H9 (cell line): ENCODE results near the gene CCDC149. TPM values are rescaled to one million over a fixed set of nuclear protein-coding genes. Genes with fewer than 3 reads are reported as not detected.

Experiments used
- DNase-seq: peaks from one replicate; pipeline ENCODE4 v3.0.0-alpha.2; 2017
- H2AFZ ChIP-seq: one replicate; pipeline ENCODE4 v1.6.1; 2013; ENCODE audit warnings: mild to moderate bottlenecking, low read length, control low read depth, moderate library complexity
- H2AK5ac ChIP-seq: 2 replicates; pipeline ENCODE4 v1.6.1; 2013; ENCODE audit warnings: low read length, control low read depth, mixed read lengths; ENCODE audit not compliant: insufficient read length
- H2BK120ac ChIP-seq: one replicate; pipeline ENCODE4 v1.6.1; 2013; ENCODE audit warnings: low read depth, mild to moderate bottlenecking, low read length, control low read depth, inconsistent platforms; ENCODE audit not compliant: poor library complexity, severe bottlenecking
- H2BK12ac ChIP-seq: 2 replicates; pipeline ENCODE4 v1.6.1; 2013; ENCODE audit warnings: low read length, control low read depth, mixed read lengths, low read depth; ENCODE audit not compliant: insufficient read length
- H2BK15ac ChIP-seq: 2 replicates; pipeline ENCODE4 v1.6.1; 2013; ENCODE audit warnings: low read depth, low read length, control low read depth
- H2BK20ac ChIP-seq: one replicate; pipeline ENCODE4 v1.6.1; 2013; ENCODE audit warnings: low read depth, mild to moderate bottlenecking, low read length, control low read depth, inconsistent platforms; ENCODE audit not compliant: poor library complexity, severe bottlenecking
- H2BK5ac ChIP-seq: 2 replicates; pipeline ENCODE4 v1.6.1; 2013; ENCODE audit warnings: low read length, control low read depth, mixed read lengths; ENCODE audit not compliant: insufficient read length
- H3K14ac ChIP-seq: 2 replicates; pipeline ENCODE4 v1.6.1; 2013; ENCODE audit warnings: low read length, control low read depth; ENCODE audit not compliant: insufficient read depth
- H3K18ac ChIP-seq: 2 replicates; pipeline ENCODE4 v1.6.1; 2013; ENCODE audit warnings: low read depth, mild to moderate bottlenecking, mixed read lengths, low read length, control low read depth; ENCODE audit not compliant: insufficient read length
- H3K23ac ChIP-seq: 2 replicates; pipeline ENCODE4 v1.6.1; 2013; ENCODE audit warnings: low read length, control low read depth, mixed read lengths, low read depth; ENCODE audit not compliant: insufficient read length
- H3K23me2 ChIP-seq: 2 replicates; pipeline ENCODE4 v1.6.1; 2013; ENCODE audit warnings: low read depth, mild to moderate bottlenecking, mixed read lengths, low read length, control low read depth; ENCODE audit not compliant: insufficient read length, poor library complexity, severe bottlenecking
- H3K27ac ChIP-seq: 2 replicates; pipeline ENCODE4 v1.5.1; 2013; ENCODE audit warnings: low read length, control low read depth, mixed read lengths, low read depth; ENCODE audit not compliant: insufficient read length
- H3K27me3 ChIP-seq: 2 replicates; pipeline ENCODE4 v1.6.1; 2013; ENCODE audit warnings: low read length, control low read depth, inconsistent platforms; ENCODE audit not compliant: insufficient read depth
- H3K4ac ChIP-seq: 2 replicates; pipeline ENCODE4 v1.6.1; 2013; ENCODE audit warnings: low read depth, mild to moderate bottlenecking, control low read depth, inconsistent platforms, low read length, moderate library complexity
- H3K4me1 ChIP-seq: 2 replicates; pipeline ENCODE4 v1.6.1; 2013; ENCODE audit warnings: low read length, control low read depth, inconsistent platforms; ENCODE audit not compliant: insufficient read depth
- H3K4me2 ChIP-seq: 2 replicates; pipeline ENCODE4 v1.6.1; 2013; ENCODE audit warnings: low read length, control low read depth, mixed read lengths; ENCODE audit not compliant: insufficient read length, insufficient read depth
- H3K56ac ChIP-seq: 2 replicates; pipeline ENCODE4 v1.6.1; 2013; ENCODE audit warnings: low read depth, mild to moderate bottlenecking, mixed read lengths, low read length, control low read depth; ENCODE audit not compliant: insufficient read length
- H3K79me1 ChIP-seq: 2 replicates; pipeline ENCODE4 v1.6.1; 2013; ENCODE audit warnings: low read depth, mild to moderate bottlenecking, moderate library complexity, low read length, control low read depth, inconsistent platforms; ENCODE audit not compliant: insufficient read depth, poor library complexity, severe bottlenecking
- H3K79me2 ChIP-seq: 2 replicates; pipeline ENCODE4 v1.6.1; 2013; ENCODE audit warnings: low read length, control low read depth, inconsistent platforms; ENCODE audit not compliant: insufficient read depth
- H3K9ac ChIP-seq: 2 replicates; pipeline ENCODE4 v1.6.1; 2013; ENCODE audit warnings: low read length, control low read depth, mixed read lengths; ENCODE audit not compliant: insufficient read length; ENCODE audit errors: extremely low read depth
- H3K9me3 ChIP-seq: one replicate; pipeline ENCODE4 v1.6.1; 2013; ENCODE audit warnings: low read depth, low read length, inconsistent platforms; ENCODE audit not compliant: control insufficient read depth
- H3T11ph ChIP-seq: one replicate; pipeline ENCODE4 v1.6.1; 2013; ENCODE audit warnings: mild to moderate bottlenecking, low read length, control low read depth, inconsistent platforms
- H4K20me1 ChIP-seq: one replicate; pipeline ENCODE4 v1.6.1; 2013; ENCODE audit not compliant: control insufficient read depth, insufficient read length, insufficient read depth
- H4K5ac ChIP-seq: 2 replicates; pipeline ENCODE4 v1.6.1; 2013; ENCODE audit warnings: low read depth, mild to moderate bottlenecking, mixed read lengths, low read length, control low read depth; ENCODE audit not compliant: insufficient read length
- H4K8ac ChIP-seq: replicated peaks from 2 replicates; pipeline ENCODE4 v1.6.1; 2013; ENCODE audit warnings: low read length, control low read depth, mixed read lengths, low read depth; ENCODE audit not compliant: insufficient read length
- H4K91ac ChIP-seq: 2 replicates; pipeline ENCODE4 v1.6.1; 2013; ENCODE audit warnings: low read depth, mild to moderate bottlenecking, moderate library complexity, mixed read lengths, low read length, control low read depth; ENCODE audit not compliant: insufficient read length
- H3K27ac Mint-ChIP-seq, 3 experiments: 2 replicates in 2 of 3; 3 replicates in 1 of 3; pipeline ENCODE4 v1.8.0; 2020 to 2021; ENCODE audit warnings: mixed read lengths in 3 of 3, mild to moderate bottlenecking in 1 of 3, moderate library complexity in 1 of 3
- H3K27me3 Mint-ChIP-seq: 2 replicates; pipeline ENCODE4 v1.8.0; 2021; ENCODE audit warnings: low read depth, mild to moderate bottlenecking, moderate library complexity, mixed read lengths
- H3K36me3 Mint-ChIP-seq, 3 experiments: 2 replicates in 2 of 3; 3 replicates in 1 of 3; pipeline ENCODE4 v1.8.0; 2020 to 2021; ENCODE audit warnings: low read depth in 3 of 3, mixed read lengths in 3 of 3; ENCODE audit not compliant: insufficient read depth in 1 of 3
- H3K4me1 Mint-ChIP-seq, 2 experiments: 2 replicates each; pipeline ENCODE4 v1.8.0; 2020; ENCODE audit warnings: mixed read lengths in 2 of 2
- H3K4me3 Mint-ChIP-seq, 2 experiments: 2 replicates in 1 of 2; 3 replicates in 1 of 2; pipeline ENCODE4 v1.8.0; 2020 to 2021; ENCODE audit warnings: mild to moderate bottlenecking in 2 of 2, mixed read lengths in 2 of 2, moderate library complexity in 1 of 2
- H3K9me3 Mint-ChIP-seq, 2 experiments: 2 replicates in 1 of 2; 3 replicates in 1 of 2; pipeline ENCODE4 v1.8.0; 2020; ENCODE audit warnings: mild to moderate bottlenecking in 2 of 2, mixed read lengths in 2 of 2, moderate library complexity in 1 of 2
- WGBS: extraction: QIAGEN DNeasy Blood & Tissue Kit; methylation state at CpG from one replicate; pipeline ENCODE4 v1.1.7; 2013; ENCODE audit warnings: missing lambda C conversion rate, low lambda C conversion rate, mixed read lengths; ENCODE audit not compliant: insufficient read length; ENCODE audit errors: extremely low coverage; 5-methylcytosine and 5-hydroxymethylcytosine counted together
- total RNA-seq: library from RNA; stranded (reverse); gene quantifications from 2 replicates; pipeline ENCODE4 v1.2.1, GENCODE V29; 2021
- TF ChIP-seq, protein P1 (sequence below): fragments of 200-600 bp; sonication (generic); conservative IDR thresholded peaks from 3 replicates; pipeline ENCODE4 v1.8.0; 2021; ENCODE audit warnings: antibody characterized with exemption, mild to moderate bottlenecking

Gene CCDC149
- total RNA-seq, 1 experiment from 2014 or later, result 4.5 TPM

- Histone ChIP-seq H3K4me1 (no peaks in the 10 kb centered on the region), H3K56ac (no peak overlapping the region), H2BK12ac (no peak overlapping the region), H3K23me2 (no peaks in the 10 kb centered on the region), H3K23ac (no peak overlapping the region), H2BK15ac (no peak overlapping the region), H4K5ac (no peak overlapping the region), H4K91ac (no peak overlapping the region), H3K27ac (no peak overlapping the region), H3K79me1 (no peaks in the 10 kb centered on the region), H2AFZ (no peak overlapping the region), H3K27me3 (no peaks in the 10 kb centered on the region), H3K4me2 (no peak overlapping the region), H2BK20ac (no peak overlapping the region), H2BK120ac (no peak overlapping the region), H4K20me1 (no peaks in the 10 kb centered on the region), H3K18ac (no peak overlapping the region), H2AK5ac (no peak overlapping the region), H2BK5ac (no peak overlapping the region), H3K4ac (no peak overlapping the region), H3T11ph (no peak overlapping the region), H3K9me3 (no peaks in the 10 kb centered on the region), H4K8ac (no peak overlapping the region), H3K14ac (no peak overlapping the region), H3K79me2 (0 out of 2 replicates have a peak, but pooled peaks cover 2% of the 10 kb centered on the region), H3K9ac (no peak overlapping the region)
- peaks cover 4% of the 10 kb centered on the region; the same call in 1 of the 2 replicates for H3K27me3 Mint-ChIP-seq
- no CpG with 5 or more reads among the region's 4 CpGs for WGBS
- DNase-seq, result no peak
- peaks cover 10 to 23% (median 13%) of the 10 kb centered on the region in 3 experiments for H3K36me3 Mint-ChIP-seq
- TF ChIP-seq, protein P1, sequence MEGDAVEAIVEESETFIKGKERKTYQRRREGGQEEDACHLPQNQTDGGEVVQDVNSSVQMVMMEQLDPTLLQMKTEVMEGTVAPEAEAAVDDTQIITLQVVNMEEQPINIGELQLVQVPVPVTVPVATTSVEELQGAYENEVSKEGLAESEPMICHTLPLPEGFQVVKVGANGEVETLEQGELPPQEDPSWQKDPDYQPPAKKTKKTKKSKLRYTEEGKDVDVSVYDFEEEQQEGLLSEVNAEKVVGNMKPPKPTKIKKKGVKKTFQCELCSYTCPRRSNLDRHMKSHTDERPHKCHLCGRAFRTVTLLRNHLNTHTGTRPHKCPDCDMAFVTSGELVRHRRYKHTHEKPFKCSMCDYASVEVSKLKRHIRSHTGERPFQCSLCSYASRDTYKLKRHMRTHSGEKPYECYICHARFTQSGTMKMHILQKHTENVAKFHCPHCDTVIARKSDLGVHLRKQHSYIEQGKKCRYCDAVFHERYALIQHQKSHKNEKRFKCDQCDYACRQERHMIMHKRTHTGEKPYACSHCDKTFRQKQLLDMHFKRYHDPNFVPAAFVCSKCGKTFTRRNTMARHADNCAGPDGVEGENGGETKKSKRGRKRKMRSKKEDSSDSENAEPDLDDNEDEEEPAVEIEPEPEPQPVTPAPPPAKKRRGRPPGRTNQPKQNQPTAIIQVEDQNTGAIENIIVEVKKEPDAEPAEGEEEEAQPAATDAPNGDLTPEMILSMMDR, result no peak
- peaks cover 12% of the 10 kb centered on the region in 2 experiments for H3K9me3 Mint-ChIP-seq
- H3K27ac Mint-ChIP-seq, result no peak overlapping the region; a peak in 1 of 7 replicates
- H3K4me3 Mint-ChIP-seq, result no peak overlapping the region
- H3K4me1 Mint-ChIP-seq, result peaks cover 7 to 9% of the 10 kb centered on the region in 2 experiments
Measured at GRCh38 chr4:24858550-24858949, 54.3 kb downstream of the CCDC149 start.
